Aorta (tissue), 5 donors: ENCODE data around the gene GMPR. TPM values are rescaled to one million over a fixed set of nuclear protein-coding genes. Genes with fewer than 3 reads are reported as not detected.

ENCODE experiments used
- ATAC-seq: fragments of 200-7000 bp; cut with Tn5 transposase; one replicate; pipeline ENCODE4 v1.9.1; 2022; ENCODE audit warnings: moderate library complexity; ENCODE audit not compliant: low FRiP score
- DNase-seq, 2 donors: peaks; one replicate each; pipeline ENCODE4 v3.0.0-alpha.2; 2020
- H3K27ac ChIP-seq, 2 donors: one replicate each; pipeline ENCODE4 v1.5.1; 2013; ENCODE audit warnings: low read length in 2 of 2, mild to moderate bottlenecking in 2 of 2, moderate library complexity in 2 of 2, control low read depth in 1 of 2, inconsistent platforms in 1 of 2, low read depth in 1 of 2
- H3K27me3 ChIP-seq, 2 donors: one replicate each; pipeline ENCODE4 v1.6.1; 2013; ENCODE audit warnings: control low read depth in 1 of 2, low read length in 1 of 2, mild to moderate bottlenecking in 1 of 2, moderate library complexity in 1 of 2; ENCODE audit not compliant: insufficient read depth in 2 of 2, control insufficient read depth in 1 of 2
- H3K36me3 ChIP-seq, 2 donors: one replicate each; pipeline ENCODE4 v1.6.1; 2013; ENCODE audit warnings: control low read depth in 1 of 2, low read length in 1 of 2, mild to moderate bottlenecking in 1 of 2; ENCODE audit not compliant: insufficient read depth in 2 of 2, control insufficient read depth in 1 of 2
- H3K4me1 ChIP-seq, 2 donors: one replicate each; pipeline ENCODE4 v1.6.1; 2013; ENCODE audit warnings: low read length in 2 of 2, control low read depth in 1 of 2, mild to moderate bottlenecking in 1 of 2, moderate library complexity in 1 of 2; ENCODE audit not compliant: insufficient read depth in 2 of 2, control insufficient read depth in 1 of 2
- H3K4me3 ChIP-seq, 2 donors: one replicate each; pipeline ENCODE4 v1.5.1; 2013; ENCODE audit warnings: low read length in 2 of 2, control low read depth in 1 of 2, mild to moderate bottlenecking in 1 of 2
- H3K9me3 ChIP-seq: one replicate; pipeline ENCODE4 v1.6.1; 2013; ENCODE audit warnings: mild to moderate bottlenecking, low read length; ENCODE audit not compliant: control insufficient read depth
- WGBS, 2 donors: extraction: QIAGEN DNeasy Blood & Tissue Kit; methylation state at CpG; one replicate each; pipeline ENCODE4 v1.1.7; 2013; 5-methylcytosine and 5-hydroxymethylcytosine counted together
- intact Hi-C, 2 donors: fragments of 100-400 bp; cut with DNase I; formaldehyde crosslinking; loops; one replicate each; pipeline versions ENCODE4 v1.14.2 to v1.15.0; 2022
- long read RNA-seq, 2 donors: library from polyadenylated mRNA; unstranded; transcript quantifications; one replicate each; pipeline ENCODE4 v2.0.0, GENCODE V29; 2020 to 2021
- polyA plus RNA-seq, 2 donors: library from polyadenylated mRNA; stranded (reverse); fragments of 200-250 nt; gene quantifications; one replicate each; pipeline ENCODE4 v1.2.3, GENCODE V29; 2013
- total RNA-seq, 2 donors: library from RNA; stranded (reverse); fragmentation: NEBNext Ultra II Directional; extraction: Animal tissue kit (Norgen Biotek cat#: 25700); gene quantifications; one replicate each; pipeline ENCODE4 v1.2.1, GENCODE V29; 2021
- donor health status: healthy with polysubstance abuse.
- donor health status: Bipolar disorder and iron deficiency.
- donor health status: DM: no; HTN: no; CAD: no.
- donor health status: DM: no; HTN: no; CAD: no.
- donor health status: DM: yes; HTN: yes; CAD: no.

GMPR gene
- 10 to 100 TPM; 17.3 to 23.8 TPM for total RNA-seq
- polyA plus RNA-seq, result 10 to 100 TPM; 33.3 to 34.5 TPM
- long read RNA-seq, donor 1, transcript GMPR-201 (9 exons, 1,515 nt), result major isoform, 28 of 31 reads
- long read RNA-seq, donor 1, partial matches to known transcripts, result 1 of 31 reads
- long read RNA-seq, donor 1, other reads (novel, unspliced or antisense), result 2 of 31 reads
- long read RNA-seq, donor 2, transcript GMPR-201 (9 exons, 1,515 nt), result major isoform, 9 of 15 reads
- long read RNA-seq, donor 2, partial matches to known transcripts, result 3 of 15 reads
- long read RNA-seq, donor 2, other reads (novel, unspliced or antisense), result 2 of 15 reads

DNA sequence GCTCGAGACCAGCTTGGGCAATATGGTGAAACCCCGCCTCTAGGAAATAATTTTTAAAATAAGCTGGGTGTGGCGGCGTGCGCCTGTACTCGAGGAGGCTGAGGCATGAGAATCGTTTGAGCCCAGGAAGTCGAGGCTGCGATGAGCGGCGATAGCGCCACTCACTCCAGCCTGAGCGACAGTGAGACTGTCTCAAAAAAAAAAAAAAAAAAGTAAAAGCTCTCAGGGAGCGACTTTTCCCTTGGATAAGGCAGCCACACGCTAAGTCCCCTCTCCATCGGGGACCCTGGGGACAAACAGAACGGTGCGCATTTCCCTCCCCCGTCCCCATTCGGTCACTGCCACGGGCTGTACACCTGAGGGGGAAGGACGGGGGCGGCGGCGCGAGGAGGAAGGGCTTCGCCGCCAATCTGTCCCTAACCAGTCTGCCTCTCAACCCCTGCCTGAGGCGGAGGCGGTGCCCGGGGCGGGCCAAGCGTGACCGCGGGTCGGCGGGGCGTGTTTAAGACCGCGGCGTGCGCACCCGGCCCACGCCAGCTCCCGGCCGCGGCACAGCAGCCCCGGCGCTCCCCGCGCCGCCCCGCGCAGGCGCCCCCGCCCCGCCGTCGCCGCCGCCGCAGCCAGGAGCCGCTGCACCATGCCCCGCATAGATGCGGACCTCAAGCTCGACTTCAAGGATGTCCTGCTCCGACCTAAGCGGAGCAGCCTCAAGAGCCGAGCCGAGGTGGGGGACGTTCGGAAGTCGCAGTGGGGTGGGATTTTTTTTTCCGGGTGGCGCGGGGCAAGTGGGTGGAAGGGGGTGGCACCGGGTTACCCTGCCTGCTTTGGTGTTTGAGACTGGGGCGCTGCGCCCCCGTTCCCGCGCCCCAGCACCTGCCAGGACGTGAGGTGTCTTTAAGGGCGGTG is at the start of gene GMPR:
Gene GMPR (plus strand): TSS at position 531 of the 906 bp plus-strand sequence. CDS start 107 bp downstream, at position 638.
- peak; percentile 91 to 95 for DNase-seq
- H3K4me1 ChIP-seq, result peaks cover 0 to 4% of the 10 kb centered on the region in 2 donors
- WGBS, 2 donors, result 5 to 10% methylated on average over 70 to 84 of the region's 84 CpGs
- no peaks in the 10 kb centered on the region for H3K36me3 ChIP-seq
- peak; percentile 86 for ATAC-seq
- H3K27ac ChIP-seq, result peak within 1 kb of the TSS; percentile 31 to 89
- H3K9me3 ChIP-seq, result no peaks in the 10 kb centered on the region
- H3K4me3 ChIP-seq, result peak within 1 kb of the TSS; percentile 43 to 79
- no peaks in the 10 kb centered on the region for H3K27me3 ChIP-seq
- intact Hi-C loops, result loop anchor here in 1 of 2 donors (2.0 to 5.0 kb wide), 2 partner anchors 22 to 84 kb away; no protein-coding TSS in a partner anchor

DNA sequence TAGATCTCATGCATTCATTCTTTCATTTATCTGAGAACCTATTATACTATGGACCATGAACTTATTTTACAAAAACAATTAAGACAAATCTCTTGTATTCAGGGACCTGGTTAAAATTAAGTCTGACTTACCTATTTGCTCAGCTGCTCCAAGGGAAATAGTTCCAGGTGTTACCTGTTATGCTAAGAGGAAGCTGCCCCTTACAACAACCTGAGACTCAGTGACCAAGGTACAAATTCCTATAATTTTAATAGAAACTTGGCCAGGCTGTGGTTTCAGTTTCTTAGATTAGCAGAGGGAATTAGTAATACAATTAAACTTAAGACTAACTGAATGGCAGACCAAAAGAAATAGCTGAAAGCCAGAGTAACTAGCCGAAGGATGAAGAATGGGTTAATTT is 48.2 kb upstream of the GMPR start:
- WGBS, 2 donors, result 0 to 6% methylated on average over 1 of the region's 1 CpG
- Histone ChIP-seq H3K9me3 (no peaks in the 10 kb centered on the region), H3K27ac (peak overlapping the region in 1 of 2 donors; percentile 53), H3K4me3 (no peak overlapping the region), H3K4me1 (no peaks in the 10 kb centered on the region), H3K36me3 (no peaks in the 10 kb centered on the region), H3K27me3 (no peaks in the 10 kb centered on the region)
- DNase-seq (no peak), ATAC-seq (no peak)
- intact Hi-C loops, result no loop called here

DNA sequence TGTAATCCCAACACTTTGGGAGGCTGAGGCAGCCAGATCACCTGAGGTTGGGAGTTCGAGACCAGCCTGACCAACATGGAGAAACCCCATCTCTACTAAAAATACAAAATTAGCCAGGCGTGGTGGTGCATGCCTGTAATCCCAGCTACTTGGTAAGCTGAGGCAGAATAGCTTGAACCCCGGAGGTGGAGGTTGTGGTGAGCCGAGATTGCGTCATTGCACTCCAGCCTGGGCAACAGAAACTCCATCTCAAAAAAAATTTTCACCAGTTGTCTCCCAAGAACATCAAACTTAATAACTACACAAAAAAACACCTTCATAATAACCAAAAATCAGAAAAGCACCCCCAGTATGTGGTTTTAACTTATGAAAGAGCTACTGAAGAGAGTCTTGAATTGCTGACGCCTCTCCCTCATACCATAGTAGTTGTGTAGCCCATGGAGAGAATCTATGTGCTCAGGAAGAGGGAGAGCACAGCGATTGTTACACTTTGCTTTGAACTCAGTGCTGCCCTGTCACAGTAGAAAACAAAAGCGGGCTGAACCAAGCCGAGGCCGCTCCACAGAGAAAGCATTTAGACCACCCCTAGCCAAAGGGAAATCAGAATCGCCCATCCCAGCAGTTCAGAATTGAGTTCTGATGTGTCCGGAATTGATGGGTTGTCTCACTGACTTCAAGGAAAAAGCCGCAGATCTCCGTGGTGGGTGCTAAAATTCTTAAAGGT is 42.0 kb upstream of the GMPR start:
- ATAC-seq, result no peak
- no peak overlapping the region for H3K4me3 ChIP-seq

DNA sequence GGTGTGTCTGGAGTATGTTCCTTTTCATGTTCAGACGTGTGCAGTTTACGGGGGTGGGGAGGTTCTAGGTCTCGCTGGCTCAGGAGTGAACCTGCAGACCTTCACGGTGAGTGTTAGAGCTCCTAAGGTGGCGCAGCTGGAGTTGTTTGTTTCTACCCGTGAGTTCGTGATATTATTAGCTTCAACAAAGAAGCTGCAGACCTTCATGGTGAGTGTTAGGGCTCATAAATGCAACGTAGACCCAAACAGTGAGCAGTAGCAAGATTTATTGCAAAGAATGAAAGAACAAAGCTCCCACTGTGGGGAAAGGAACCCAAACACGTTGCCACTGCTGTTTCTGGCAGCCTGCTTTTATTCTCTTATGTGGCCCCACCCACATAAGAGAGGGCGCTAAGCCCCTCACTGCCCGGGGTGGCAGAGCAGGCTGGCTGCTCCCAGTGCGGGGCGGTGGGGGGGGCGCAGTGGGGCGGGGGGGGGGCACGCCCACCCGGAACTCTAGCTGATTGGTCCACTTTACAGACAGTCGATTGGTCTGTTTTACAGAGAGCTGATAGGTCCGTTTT is 41.3 kb upstream of the GMPR start:
- intact Hi-C loops, result no loop called here
- no peaks in the 10 kb centered on the region for H3K36me3 ChIP-seq
- no peak overlapping the region for H3K4me3 ChIP-seq
- H3K9me3 ChIP-seq, result no peaks in the 10 kb centered on the region
- ATAC-seq, result no peak
- no peak for DNase-seq
- 81 to 86% methylated on average over 19 of the region's 19 CpGs for WGBS, 2 donors
- peaks cover 0 to 2% of the 10 kb centered on the region in 2 donors for H3K4me1 ChIP-seq
- H3K27me3 ChIP-seq, result no peaks in the 10 kb centered on the region
- H3K27ac ChIP-seq, result no peak overlapping the region

More for the DNA sequence above, 42.0 kb upstream of the GMPR start:
- DNase-seq, result no peak
- Histone ChIP-seq H3K36me3 (no peaks in the 10 kb centered on the region), H3K4me1 (peaks cover 0 to 2% of the 10 kb centered on the region in 2 donors), H3K27ac (no peak overlapping the region), H3K27me3 (no peaks in the 10 kb centered on the region), H3K9me3 (no peaks in the 10 kb centered on the region)
- intact Hi-C loops, result no loop called here
- WGBS, 2 donors, result 93 to 95% methylated on average over 14 of the region's 14 CpGs

DNA sequence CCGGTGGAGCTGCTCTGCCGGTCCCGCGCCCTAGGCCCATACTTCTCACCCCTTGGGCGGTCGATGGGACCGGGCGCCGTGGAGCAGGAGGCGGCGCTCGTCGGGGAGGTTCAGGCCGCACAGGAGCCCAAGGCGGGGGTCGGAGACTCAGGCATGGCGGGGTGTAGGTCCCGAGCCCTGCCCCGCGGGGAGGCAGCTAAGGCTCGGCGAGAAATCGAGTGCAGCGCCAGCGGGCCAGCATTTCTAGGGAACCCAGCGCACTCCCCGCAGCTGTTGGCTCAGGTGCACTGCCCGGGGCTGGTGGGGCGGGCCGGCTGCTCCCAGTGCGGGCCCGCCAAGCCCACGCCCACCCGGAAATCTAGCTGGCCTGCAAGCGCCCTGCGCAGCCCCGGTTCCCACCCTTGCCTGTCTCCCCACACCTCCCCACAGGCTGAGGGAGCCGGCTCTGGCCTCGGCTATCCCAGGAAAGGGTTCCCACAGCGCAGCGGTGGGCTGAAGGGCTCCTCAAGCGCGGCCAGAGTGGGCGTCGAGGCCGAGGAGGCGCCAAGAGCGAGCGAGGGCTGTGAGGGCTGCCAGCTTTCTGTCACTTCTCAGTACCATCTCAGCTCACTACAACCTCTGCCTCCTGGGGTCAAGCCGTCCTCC is 40.2 kb upstream of the GMPR start:
- intact Hi-C loops, result no loop called here
- Histone ChIP-seq H3K4me3 (no peak overlapping the region), H3K27ac (peak overlapping the region in 1 of 2 donors; percentile 62), H3K27me3 (no peaks in the 10 kb centered on the region), H3K9me3 (no peaks in the 10 kb centered on the region), H3K4me1 (peaks cover 0 to 2% of the 10 kb centered on the region in 2 donors), H3K36me3 (no peaks in the 10 kb centered on the region)
- DNase-seq, result no peak
- WGBS, 2 donors, result 93 to 96% methylated on average over 49 to 50 of the region's 50 CpGs
- ATAC-seq, result no peak

DNA sequence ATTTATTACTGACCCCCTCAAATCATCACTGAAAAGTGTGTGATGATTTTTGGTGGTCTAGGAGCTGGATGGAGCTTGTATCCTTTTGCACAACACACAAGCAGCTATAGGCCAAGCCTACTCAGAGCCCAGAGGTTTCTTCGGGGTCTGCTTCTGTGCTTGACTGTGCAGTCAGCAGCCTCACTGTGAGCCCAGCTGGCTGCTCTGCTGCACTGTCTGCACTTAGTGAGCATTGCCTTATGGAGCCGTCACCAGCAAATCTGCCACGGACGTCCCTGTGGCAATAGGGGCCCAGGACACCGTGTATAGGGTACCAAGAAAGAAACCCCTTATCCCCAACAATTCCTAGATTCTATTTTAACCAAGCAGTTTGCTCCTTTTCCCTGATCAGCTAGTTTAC is 38.6 kb upstream of the GMPR start:
- Histone ChIP-seq H3K4me1 (peaks cover 0 to 2% of the 10 kb centered on the region in 2 donors), H3K36me3 (no peaks in the 10 kb centered on the region), H3K9me3 (no peaks in the 10 kb centered on the region), H3K27me3 (no peaks in the 10 kb centered on the region), H3K4me3 (peak overlapping the region in 1 of 2 donors; percentile 30), H3K27ac (peak overlapping the region; percentile 49 to 94)
- ATAC-seq, result peak; percentile 45
- DNase-seq, result no peak
- intact Hi-C loops, result loop anchor here in 1 of 2 donors (5.0 kb wide), 1 partner anchor 63 kb away; no protein-coding TSS in a partner anchor
- WGBS, 2 donors, result 4 to 8% methylated on average over 5 of the region's 5 CpGs

DNA sequence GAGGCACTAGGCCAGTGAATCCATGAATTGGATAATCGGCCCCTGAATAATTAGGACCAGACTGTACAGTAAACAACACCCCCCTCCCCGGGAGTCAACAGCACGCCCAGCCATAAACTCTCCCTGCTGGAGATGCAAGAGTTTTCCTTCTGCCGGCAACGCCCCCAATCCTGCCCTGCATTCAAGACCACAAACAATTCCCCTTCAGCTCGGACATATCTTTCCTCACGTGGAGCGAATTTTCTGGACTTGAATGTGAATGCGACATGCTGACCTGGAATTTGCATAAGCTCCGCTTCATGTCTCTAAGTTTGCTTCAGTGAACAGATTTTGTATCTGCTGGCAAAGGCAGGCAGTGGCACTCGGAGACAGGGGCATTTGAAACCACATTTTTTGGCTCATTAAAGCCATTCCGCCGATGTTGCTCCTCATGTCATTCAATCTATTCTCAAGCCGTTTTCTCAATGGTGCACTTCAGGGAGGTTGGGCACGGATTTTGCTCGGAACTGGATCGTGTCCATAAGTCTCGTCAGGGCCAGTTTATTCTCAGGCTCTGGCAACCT is 38.0 kb upstream of the GMPR start:
- peak; percentile 45 for ATAC-seq

More for the DNA sequence above, 38.0 kb upstream of the GMPR start:
- WGBS, 2 donors, result 4 to 5% methylated on average over 18 of the region's 18 CpGs
- peak overlapping the region; percentile 23 to 30 for H3K4me3 ChIP-seq
- peak overlapping the region; percentile 49 to 94 for H3K27ac ChIP-seq
- H3K36me3 ChIP-seq, result no peaks in the 10 kb centered on the region
- H3K4me1 ChIP-seq, result peaks cover 0 to 4% of the 10 kb centered on the region in 2 donors
- intact Hi-C loops, result loop anchor here in 1 of 2 donors (5.0 kb wide), 1 partner anchor 63 kb away; no protein-coding TSS in a partner anchor
- H3K27me3 ChIP-seq, result no peaks in the 10 kb centered on the region
- H3K9me3 ChIP-seq, result no peaks in the 10 kb centered on the region
- no peak for DNase-seq
